OCI-M2 (cell line): ENCODE data around the gene PLA2G4B.

ENCODE experiments used
- DNase-seq: peaks from one replicate; lab custom pipeline; 2025; ENCODE audit not compliant: unreplicated experiment; lab: John Stamatoyannopoulos, UW

PLA2G4B gene

DNA sequence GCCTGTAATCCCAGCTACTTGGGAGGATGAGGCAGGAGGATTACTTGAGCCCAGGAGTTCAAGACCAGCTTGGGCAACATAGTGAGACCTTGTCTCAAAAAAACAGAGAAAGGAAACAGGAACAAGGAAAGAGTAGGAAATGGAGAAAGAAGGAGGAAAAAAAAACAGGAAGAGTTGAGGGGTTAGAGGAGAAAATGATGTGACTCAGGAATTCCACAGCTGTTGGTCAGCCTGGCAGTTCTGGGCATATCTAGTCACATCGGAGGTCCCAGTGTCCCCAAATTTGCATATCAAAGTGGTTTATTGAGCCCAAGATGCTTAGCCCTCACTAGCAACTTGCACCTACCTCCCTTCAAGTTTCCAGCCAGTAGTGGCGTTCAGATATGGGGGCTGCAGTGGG is 29.5 kb upstream of the PLA2G4B start:
- DNase-seq = no peak

DNA sequence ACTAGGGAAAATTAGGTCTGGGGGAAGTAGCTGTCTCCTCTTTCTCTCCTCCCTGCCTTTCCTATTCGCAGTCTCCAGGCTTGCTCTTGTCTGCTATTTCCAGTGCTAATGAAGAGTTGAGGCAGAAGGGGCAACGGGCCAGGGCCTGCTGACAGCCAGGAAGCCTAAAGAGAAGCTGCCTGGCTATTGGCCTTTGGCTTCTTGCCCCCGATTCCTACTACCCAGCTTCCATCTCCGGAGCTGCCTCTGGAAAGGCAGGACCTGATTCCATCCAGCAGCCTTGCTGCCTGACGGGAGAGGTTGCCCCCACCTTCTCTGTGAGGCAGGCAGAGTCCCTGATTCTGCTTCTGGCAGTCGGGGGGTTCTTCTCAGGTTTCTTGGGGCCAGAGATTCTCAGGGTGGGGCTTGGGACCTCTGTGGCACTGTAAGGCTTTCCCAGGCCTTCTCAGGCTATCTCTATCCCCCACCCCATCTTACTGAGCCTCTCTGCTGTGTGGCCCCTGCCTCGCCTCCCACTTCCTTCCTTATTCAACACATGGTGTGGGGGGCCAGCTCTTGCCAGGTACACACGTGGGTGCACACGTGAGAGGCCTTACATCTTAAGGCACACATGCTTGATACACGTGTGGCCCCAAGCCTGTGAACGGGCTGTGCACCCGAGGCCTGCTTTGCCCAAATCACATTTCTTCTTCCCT is 29.0 kb upstream of the PLA2G4B start:
- DNase-seq = no peak

DNA sequence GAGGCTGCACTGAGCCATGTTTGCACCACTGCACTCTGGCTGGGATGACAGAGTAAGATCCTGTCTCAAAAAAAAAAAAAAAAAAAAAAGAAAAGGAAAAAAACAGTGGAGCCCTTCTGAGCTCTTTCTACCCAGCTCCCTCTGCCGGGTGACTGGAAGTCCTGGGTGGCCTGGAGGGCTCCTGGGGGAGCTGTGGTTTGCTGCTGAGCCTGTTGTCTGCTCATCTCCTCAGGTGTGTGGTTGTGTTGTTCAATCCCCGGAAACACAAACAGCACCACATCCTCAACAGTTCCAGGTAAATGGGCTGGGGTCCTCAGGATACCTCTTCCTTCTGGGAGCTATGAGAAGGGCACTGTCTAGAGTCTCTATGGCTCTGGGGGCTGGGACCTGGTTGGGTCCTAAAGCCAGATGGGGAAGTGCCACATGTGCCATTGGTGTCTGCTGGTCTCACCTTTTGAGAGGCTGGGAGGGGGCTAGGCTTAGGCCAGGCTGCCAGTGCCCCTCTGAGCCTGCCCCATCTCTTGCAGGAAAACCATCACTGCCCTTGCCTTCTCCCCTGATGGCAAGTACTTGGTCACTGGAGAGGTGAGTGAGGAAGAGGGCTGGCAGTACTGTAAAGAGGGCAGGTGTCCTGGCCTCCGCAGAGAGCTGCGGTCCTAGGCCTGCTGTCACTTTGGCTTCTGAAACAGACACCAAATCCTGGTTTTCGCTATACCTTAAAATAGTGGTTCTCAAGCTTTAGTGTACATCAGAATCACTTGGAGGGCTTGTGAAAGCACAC is 27.8 kb upstream of the PLA2G4B start:
- no peak for DNase-seq

DNA sequence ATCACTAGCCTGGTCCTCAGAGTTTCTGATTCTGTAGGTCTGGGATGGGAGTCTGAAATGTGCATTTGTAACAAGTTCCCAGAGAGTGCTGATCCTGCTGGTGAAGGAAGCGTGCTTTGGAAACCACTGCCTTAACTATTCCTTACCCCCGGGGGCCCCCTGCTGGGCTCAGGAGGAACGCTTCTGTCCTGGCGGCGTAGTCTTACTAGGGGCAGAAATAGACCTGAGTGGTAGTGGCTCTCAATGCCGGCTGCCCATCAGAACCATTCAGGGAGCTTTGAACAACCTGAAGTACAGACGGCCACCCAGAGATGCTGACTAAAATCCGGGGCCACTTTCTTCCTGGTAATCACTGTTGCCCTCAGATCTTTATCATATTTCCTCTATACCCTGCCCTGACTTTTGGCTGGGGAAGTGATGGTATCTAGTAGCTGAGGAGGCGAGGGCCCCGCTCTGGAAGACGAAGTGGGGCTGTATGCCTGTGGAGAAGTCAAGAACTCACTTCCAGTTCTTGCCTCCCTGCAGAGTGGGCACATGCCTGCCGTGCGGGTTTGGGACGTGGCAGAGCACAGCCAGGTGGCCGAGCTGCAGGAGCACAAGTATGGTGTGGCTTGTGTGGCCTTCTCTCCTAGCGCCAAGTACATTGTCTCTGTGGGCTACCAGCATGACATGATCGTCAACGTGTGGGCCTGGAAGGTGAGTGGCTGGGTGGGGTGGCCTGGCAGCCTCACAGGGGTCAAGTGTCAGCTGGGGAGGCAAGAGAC is 27.0 kb upstream of the PLA2G4B start:
- DNase-seq = peak; percentile 19

DNA sequence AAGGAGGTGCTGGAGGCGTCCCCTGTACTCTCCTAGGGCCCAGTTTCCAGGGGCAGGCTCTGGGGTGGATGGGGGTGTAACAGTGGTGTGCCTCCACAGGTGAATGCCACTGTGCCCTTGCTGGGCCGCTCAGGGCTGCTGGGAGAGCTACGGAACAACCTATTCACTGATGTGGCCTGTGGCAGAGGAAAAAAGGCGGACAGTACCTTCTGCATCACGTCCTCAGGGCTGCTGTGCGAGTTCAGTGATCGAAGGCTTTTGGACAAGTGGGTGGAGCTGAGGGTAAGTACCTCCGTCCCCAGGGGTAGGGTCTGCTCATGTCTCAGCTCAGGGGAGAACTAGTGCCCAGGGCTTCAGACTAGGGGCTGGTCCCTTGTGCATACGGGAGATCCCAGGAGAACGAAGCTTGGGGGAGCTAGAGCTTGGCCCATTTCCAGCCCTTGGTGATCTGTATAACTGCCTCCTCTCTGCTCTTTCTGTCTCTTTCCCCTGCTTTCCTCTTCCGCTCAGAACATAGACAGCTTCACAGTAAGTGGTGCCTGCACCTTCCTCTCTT is 25.7 kb upstream of the PLA2G4B start:
- DNase-seq = no peak

DNA sequence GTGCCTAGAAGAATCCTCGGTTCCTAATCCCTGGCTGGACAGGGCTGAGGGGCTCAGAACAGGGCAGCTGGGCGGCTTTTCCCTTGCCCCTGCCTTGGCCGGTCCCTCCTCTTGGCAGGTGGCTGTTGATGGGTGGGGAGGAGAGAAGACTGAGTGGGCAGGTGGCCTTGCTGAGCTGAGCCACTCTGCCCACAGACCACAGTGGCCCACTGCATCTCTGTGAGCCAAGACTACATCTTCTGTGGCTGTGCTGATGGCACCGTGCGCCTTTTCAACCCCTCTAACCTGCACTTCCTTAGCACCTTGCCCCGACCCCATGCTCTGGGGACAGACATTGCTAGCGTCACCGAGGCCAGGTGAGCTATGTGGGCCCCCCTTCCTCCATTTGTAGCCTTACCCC is 25.2 kb upstream of the PLA2G4B start:
- DNase-seq = no peak

DNA sequence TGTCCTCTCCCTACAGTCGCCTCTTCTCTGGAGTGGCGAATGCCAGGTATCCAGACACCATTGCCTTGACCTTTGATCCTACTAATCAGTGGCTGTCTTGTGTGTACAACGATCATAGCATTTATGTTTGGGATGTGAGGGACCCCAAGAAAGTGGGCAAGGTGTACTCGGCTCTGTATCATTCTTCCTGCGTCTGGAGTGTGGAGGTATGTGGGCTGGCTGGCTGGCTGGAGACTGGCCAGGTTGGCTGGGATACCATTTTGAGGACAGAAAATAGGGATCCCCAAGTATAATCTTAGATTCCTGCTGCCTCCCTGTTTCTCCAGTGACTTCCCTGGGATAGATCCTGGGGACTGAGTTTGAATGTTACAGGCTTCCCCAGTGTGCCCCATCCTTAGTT is 24.1 kb upstream of the PLA2G4B start:
- DNase-seq = no peak

DNA sequence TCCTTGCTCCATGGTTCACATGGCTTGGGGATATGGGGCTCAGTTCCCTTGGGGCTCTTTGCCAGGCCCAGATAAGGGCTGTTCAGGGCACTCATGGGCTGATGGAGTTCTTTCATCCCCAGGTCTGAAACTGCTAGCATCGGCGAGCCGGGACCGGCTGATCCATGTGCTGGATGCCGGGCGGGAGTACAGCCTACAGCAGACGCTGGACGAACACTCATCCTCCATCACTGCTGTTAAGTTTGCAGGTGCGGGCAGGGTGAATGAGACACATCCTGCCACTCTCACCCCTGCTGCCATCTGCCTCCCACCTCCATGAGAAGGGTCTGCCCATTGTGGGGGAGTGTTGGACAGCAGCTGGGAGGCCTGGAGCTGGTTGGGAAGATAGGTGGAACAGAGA is 21.9 kb upstream of the PLA2G4B start:
- DNase-seq = no peak

DNA sequence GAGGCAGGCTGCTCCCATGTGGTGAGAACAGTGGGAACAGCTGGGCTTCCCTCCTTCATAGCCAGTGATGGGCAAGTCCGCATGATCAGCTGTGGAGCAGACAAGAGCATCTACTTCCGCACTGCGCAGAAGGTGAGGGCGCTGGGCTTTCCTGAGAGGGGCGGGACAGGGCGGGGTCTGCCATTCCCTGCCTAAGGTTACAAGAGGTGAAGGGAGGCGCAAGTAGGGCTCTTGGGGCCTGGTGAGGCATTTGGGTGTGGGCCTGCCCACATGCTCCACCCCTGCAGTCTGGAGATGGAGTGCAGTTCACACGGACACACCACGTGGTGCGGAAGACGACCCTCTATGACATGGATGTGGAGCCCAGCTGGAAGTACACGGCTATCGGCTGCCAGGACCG is 21.3 kb upstream of the PLA2G4B start:
- DNase-seq = no peak

DNA sequence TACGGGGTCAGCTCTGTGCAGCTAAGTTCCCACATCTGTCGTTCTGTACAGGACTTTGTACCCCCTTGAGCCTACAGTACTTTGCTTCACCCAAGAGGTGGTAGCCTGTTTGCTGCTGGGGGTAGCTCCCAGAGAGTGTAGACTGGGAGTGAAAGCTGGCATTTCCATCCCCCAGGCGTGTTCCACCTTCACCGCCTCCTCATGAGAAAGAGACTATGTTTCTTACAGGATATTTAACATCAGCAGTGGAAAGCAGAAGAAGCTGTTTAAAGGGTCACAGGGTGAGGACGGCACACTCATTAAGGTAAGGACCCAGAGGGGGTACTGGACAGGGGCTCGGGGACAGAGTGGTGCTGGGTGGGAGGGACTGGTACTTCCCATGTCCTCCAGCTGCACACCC is 20.9 kb upstream of the PLA2G4B start:
- no peak for DNase-seq

DNA sequence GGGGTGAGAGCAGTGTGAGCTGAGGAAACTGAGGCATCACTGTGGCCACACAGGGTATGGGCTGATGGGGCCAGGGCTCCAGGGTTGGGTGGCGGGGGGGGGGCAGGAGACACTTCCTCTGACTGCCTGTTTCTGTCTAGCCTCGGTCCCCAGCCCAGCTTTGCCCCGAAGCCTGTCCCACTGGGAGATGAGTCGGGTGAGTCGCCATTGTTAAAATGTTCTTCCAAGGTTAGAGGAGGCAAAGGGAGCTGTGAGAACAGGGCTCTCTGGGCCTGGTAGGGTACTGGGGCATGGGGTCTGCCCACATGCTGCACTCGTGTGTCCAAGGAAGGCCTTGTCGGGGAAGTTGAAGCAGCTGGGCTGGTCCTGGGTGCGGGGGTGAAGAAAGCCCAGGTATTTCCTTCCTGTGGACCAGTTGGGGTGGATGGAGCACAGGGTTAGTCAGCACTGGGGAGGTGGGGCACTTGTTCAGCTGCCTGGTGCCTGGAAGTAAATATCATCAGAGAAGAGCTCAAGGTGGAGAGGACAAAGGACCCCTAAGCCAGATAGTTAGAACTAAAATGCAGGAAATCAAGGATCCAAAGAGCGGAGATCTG is 19.1 kb upstream of the PLA2G4B start:
- DNase-seq = no peak

DNA sequence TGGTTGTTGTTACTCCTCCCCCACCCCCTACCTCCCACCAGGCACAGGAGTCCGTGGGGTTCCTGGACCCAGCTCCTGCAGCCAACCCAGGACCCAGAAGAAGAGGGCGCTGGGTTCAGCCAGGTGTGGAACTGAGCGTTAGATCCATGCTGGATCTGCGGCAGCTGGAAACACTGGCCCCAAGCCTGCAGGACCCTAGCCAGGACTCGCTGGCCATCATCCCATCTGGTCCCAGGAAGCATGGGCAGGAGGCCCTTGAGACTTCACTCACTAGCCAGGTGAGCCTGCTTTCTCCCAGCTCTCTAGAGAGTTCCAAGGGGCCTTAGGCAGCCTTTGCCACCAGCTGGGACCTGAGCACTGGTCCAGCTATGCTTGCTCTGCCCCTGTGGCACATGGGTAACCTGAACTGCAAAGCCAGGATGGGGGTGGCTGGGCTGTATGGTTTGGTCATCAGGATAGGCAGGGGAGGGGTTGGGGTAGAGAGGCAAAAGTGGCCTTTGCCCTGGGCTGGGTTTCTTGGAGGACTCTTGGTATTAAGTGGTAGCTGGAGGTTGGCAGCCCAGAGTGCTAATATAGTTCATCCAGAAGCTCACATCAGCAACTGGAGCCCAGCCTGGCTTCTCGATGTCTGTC is 17.7 kb upstream of the PLA2G4B start:
- no peak for DNase-seq

DNA sequence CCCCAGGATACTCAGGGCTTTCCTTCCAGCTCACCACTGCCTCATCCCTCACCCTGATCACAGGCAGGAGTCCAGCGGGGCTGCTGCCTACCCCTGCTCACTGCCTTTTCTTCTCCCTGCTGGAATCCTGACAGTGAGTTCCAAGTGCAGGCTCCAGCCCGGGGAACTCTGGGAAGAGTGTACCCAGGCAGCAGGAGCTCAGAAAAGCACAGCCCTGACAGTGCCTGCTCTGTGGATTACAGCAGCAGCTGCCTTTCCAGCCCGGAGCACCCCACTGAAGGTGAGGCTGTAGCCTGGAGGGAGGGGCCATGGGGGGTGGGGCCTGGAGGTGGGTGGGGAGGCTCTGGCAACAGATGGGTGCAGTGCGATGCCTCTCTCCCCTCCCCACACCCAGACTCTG is 16.8 kb upstream of the PLA2G4B start:
- DNase-seq = no peak

DNA sequence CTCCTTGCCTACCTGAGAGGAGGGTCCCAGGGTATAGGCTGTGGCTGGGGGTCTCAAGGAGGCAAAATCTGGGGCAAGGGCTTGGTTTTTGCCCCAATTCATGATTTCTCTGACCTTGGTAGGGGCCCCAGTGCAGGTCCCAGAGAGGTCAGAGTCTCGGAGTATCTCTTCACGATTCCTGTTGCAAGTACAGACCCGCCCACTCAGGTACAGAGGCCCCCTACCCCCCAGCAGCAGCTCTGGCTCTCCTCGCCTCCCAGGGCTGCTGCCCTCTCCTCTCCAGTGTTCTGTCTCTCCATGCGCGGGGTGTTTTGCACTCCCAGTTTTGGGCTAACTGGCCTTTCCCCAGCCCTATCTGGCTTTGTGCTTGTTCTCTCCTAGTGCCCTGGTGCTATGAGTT is 16.2 kb upstream of the PLA2G4B start:
- no peak for DNase-seq

DNA sequence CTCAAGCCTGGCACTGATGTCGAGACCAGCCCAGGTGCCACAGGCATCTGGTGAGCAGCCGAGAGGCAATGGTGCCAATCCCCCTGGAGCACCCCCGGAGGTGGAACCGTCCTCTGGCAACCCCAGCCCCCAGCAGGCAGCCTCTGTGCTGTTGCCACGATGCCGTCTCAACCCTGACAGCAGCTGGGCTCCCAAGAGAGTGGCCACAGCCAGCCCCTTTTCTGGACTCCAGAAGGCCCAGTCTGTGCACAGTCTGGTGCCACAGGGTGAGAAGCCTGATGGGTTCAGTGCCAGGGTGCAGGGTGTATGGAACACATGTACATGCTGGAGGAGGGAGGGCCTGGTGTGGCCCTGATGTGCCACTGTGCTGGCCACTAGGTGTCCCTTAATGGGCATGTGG is 15.7 kb upstream of the PLA2G4B start:
- DNase-seq = no peak

DNA sequence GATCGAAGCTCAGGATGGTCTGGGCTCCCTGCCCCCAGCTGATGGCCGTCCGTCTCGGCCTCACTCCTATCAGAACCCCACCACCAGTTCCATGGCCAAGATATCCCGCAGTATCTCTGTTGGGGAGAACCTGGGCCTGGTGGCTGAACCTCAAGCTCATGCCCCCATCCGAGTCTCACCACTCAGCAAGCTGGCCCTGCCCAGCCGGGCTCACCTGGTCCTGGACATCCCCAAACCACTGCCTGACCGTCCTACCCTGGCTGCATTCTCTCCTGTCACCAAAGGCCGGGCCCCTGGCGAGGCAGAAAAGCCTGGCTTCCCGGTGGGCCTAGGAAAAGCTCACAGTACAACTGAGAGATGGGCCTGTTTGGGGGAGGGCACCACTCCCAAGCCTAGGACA is 15.1 kb upstream of the PLA2G4B start:
- DNase-seq = no peak

DNA sequence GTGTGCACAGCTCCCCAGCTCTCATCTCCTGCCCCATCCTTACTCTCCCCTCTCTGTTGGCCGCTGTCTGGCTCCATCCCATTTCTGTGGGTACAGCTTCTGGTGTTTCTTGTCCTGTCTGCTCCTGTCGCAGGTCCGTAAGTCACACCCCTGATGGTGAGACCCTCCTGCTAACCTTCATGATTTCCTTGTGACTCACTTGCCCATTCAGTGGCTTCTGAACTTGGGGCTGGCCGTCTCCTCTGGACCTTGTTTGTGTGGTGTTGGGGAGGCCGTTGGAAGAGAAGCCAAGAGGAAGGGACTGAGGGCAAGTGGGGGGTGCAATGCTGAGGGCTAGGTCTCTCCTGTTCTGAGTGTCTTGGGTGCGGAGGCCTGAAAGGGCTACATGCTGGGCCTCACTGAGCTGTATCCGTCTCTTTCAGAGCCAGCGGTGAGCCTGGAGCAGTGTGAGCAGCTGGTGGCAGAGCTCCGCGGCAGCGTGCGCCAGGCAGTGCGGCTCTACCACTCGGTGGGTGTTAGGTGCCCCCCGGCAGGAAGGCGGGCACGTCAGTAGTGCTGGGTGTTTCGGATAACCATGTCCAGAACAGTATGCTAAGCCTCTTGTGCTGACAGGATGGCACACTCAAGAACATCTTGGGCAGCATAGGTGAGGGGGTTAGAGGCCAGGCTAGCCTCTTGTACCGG is 14.4 kb upstream of the PLA2G4B start:
- no peak for DNase-seq

DNA sequence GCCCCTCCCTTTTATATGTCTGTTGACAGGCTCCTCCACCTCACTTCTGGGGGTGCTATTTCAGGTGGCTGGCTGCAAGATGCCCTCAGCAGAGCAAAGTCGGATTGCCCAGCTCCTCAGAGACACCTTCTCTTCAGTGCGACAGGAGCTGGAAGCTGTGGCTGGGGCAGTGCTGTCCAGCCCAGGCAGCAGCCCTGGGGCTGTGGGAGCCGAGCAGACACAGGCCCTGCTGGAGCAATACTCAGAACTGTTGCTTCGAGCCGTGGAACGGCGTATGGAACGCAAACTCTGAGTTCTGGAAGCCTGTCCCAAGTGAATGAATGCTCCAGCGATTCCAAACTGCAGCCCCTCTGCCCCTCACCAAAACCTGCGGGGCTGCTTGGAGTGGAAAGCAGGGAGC is 13.5 kb upstream of the PLA2G4B start:
- DNase-seq = no peak

DNA sequence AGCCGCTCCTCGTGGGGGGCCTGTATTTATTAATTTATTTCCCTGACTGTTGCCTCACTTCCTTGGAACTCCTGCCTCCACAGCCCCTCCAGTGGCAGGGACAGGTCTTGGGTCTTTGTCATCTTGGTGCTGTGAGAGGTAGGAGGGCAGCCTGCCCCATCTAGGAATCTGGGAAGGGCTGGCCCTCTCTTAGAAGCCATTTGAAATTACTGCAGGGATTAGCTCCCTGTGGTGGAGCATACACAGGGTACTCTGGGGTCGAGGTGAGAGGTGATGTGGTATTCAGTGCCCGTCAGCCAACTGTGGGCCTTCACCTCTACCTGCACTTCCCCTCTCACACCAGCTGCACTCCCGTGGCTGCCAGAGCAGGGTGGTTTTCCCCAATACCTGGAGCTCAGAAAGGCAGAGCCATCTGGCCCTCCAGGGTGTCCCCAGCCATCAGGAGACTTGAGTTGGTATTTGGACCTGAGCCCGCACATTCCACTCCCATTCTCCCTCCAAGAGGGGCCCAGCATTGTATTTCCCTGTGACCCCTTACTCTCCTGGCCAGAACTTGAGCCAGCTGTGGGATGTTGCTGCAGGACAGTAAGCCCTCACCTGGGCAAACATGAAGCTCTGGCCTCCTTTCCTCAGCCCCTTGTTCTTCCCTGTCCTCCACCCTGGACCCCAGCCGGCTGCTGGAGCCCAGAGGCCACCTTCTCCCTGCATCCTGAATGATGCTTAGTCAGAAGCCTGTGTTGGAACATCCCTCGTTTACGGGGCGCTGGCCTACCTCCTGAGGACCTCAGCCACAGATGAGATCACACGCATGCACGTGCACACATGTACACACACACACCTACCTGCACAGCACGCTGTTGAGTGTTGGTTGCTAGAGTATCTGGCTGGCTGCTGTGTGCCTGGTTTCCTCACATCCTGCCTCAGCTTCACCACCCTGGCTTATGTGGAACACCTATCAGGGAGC is 12.8 kb upstream of the PLA2G4B start:
- DNase-seq = no peak
